ENCODE measurements around the gene RNF144B.

RNF144B gene

DNA sequence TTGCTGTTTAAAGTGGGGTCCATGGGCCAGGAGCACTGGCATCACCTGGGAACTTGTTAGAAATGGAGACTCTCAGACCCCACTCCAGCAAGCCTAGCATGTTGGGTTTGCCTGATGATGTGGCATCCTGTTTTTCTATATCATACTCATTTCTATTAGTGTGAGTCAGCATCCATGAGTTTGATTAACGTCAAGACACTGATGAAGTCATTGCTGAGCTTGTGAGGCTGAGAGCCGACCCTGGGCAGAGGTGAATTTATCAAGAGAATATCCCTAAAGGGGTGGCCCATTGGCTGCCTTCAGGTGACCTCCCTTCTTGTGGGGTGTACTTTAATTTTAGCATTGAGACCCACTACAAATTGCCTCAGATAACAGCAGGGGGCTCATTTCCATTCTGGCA, 43.4 kb upstream of the RNF144B start:
- H3K14ac ChIP-seq (ENCODE audit: low read length in 2 of 2) = no peak overlapping the region
- H3K79me1 ChIP-seq (replicated peaks; ENCODE audit: low read length, poor library complexity, severe bottlenecking) = no peaks in the 10 kb centered on the region
- H3K9me3 ChIP-seq (ENCODE audit: control insufficient read depth, low read length) = no peaks in the 10 kb centered on the region
- no peak overlapping the region for H3K23ac ChIP-seq (ENCODE audit: low read length in 2 of 2)
- no peaks in the 10 kb centered on the region for H3K27me3 ChIP-seq (ENCODE audit: control insufficient read depth in 1 of 2, insufficient read depth in 1 of 2, low read length in 2 of 2)
- H4K91ac ChIP-seq (ENCODE audit: low read length) = no peak overlapping the region
- no peak overlapping the region for H2BK12ac ChIP-seq (ENCODE audit: low read length in 2 of 2)
- H3K4me1 ChIP-seq (ENCODE audit: control insufficient read depth, insufficient read depth, low read depth, low read length) = peaks cover 2% of the 10 kb centered on the region
- H2BK15ac ChIP-seq (ENCODE audit: low read depth, poor library complexity, severe bottlenecking) = no peak overlapping the region
- H3K4me3 ChIP-seq (ENCODE audit: insufficient read depth in 1 of 2, low read depth in 1 of 2, low read length in 2 of 2) = no peak overlapping the region
- no peak overlapping the region for H4K8ac ChIP-seq (ENCODE audit: low read length)
- no peak overlapping the region for H3K4me2 ChIP-seq (ENCODE audit: low read length, poor library complexity, severe bottlenecking)
- H3K18ac ChIP-seq (ENCODE audit: low read depth in 1 of 2, low read length in 2 of 2) = no peak overlapping the region
- H2BK5ac ChIP-seq (ENCODE audit: low read depth, low read length, poor library complexity, severe bottlenecking) = no peak overlapping the region
- H3K4ac ChIP-seq (ENCODE audit: low read depth in 1 of 2, low read length in 2 of 2) = no peak overlapping the region
- H3K27ac ChIP-seq (ENCODE audit: low read length, poor library complexity, severe bottlenecking) = no peak overlapping the region
- DNase-seq = peak; percentile 4
- no peak overlapping the region for H2BK120ac ChIP-seq (ENCODE audit: low read depth, low read length)
- H3K9ac ChIP-seq (ENCODE audit: low read length) = no peak overlapping the region
- H3K36me3 ChIP-seq (ENCODE audit: control insufficient read depth in 1 of 2, insufficient read depth in 2 of 2, low read depth in 1 of 2, low read length in 2 of 2) = no peaks in the 10 kb centered on the region
- 23% methylated on average over 2 of the region's 2 CpGs for WGBS
- H2AK5ac ChIP-seq (ENCODE audit: low read length, severe bottlenecking) = no peak overlapping the region
- no peak overlapping the region for H2AFZ ChIP-seq (ENCODE audit: low read depth, low read length)

DNA sequence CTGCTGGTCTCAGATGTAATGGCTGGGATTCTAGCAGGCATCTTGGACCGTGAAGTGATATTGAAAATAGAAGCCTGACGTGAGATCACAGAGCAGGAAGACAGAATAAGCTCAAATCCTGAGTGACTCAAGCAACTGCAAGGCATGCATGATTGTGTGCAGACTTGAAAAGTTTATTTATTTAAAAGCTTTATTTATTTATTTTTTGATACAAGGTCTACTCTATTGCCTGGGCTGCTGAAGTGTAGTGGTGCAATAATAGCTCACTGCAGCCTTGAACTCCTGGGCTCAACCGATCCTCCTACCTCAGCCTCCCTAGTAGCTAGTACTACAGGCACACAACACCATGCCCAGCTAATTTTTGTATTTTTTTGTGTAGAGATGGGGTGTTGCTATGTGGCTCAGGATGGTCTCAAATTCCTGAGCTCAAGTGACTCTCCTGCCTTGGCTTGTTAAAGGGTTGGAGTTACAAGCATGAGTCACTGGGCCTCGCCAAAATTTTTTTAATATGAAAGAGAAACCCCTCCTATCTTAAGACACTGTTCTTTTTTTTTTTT, 40.1 kb upstream of the RNF144B start:
- Histone ChIP-seq H3K14ac (ENCODE audit: low read length in 2 of 2) (no peak overlapping the region), H3K9me3 (ENCODE audit: control insufficient read depth, low read length) (no peaks in the 10 kb centered on the region), H2AK5ac (ENCODE audit: low read length, severe bottlenecking) (no peak overlapping the region), H4K8ac (ENCODE audit: low read length) (no peak overlapping the region), H2AFZ (ENCODE audit: low read depth, low read length) (no peak overlapping the region), H3K4ac (ENCODE audit: low read depth in 1 of 2, low read length in 2 of 2) (no peak overlapping the region), H3K4me2 (ENCODE audit: low read length, poor library complexity, severe bottlenecking) (no peak overlapping the region), H3K23ac (ENCODE audit: low read length in 2 of 2) (no peak overlapping the region), H2BK120ac (ENCODE audit: low read depth, low read length) (no peak overlapping the region), H3K18ac (ENCODE audit: low read depth in 1 of 2, low read length in 2 of 2) (no peak overlapping the region), H2BK15ac (ENCODE audit: low read depth, poor library complexity, severe bottlenecking) (no peak overlapping the region), H3K9ac (ENCODE audit: low read length) (no peak overlapping the region), H3K27me3 (ENCODE audit: control insufficient read depth in 1 of 2, insufficient read depth in 1 of 2, low read length in 2 of 2) (no peaks in the 10 kb centered on the region), H3K79me1 (replicated peaks; ENCODE audit: low read length, poor library complexity, severe bottlenecking) (no peaks in the 10 kb centered on the region), H3K4me1 (ENCODE audit: control insufficient read depth, insufficient read depth, low read depth, low read length) (peaks cover 5% of the 10 kb centered on the region), H3K4me3 (ENCODE audit: insufficient read depth in 1 of 2, low read depth in 1 of 2, low read length in 2 of 2) (no peak overlapping the region), H2BK12ac (ENCODE audit: low read length in 2 of 2) (no peak overlapping the region), H2BK5ac (ENCODE audit: low read depth, low read length, poor library complexity, severe bottlenecking) (no peak overlapping the region), H3K27ac (ENCODE audit: low read length, poor library complexity, severe bottlenecking) (no peak overlapping the region), H3K36me3 (ENCODE audit: control insufficient read depth in 1 of 2, insufficient read depth in 2 of 2, low read depth in 1 of 2, low read length in 2 of 2) (no peaks in the 10 kb centered on the region), H4K91ac (ENCODE audit: low read length) (no peak overlapping the region)
- 66% methylated on average over 3 of the region's 4 CpGs for WGBS
- DNase-seq = peak; percentile 38

GRCh38 chr6:18347866-18348265, 39.3 kb upstream of the RNF144B start:
- H3K14ac ChIP-seq (ENCODE audit: low read length in 2 of 2) = no peak overlapping the region
- H2AFZ ChIP-seq (ENCODE audit: low read depth, low read length) = no peak overlapping the region
- no peak overlapping the region for H3K27ac ChIP-seq (ENCODE audit: low read length, poor library complexity, severe bottlenecking)
- no peaks in the 10 kb centered on the region for H3K27me3 ChIP-seq (ENCODE audit: control insufficient read depth in 1 of 2, insufficient read depth in 1 of 2, low read length in 2 of 2)
- no peak overlapping the region for H3K23ac ChIP-seq (ENCODE audit: low read length in 2 of 2)
- no peak overlapping the region for H3K4me2 ChIP-seq (ENCODE audit: low read length, poor library complexity, severe bottlenecking)
- H3K36me3 ChIP-seq (ENCODE audit: control insufficient read depth in 1 of 2, insufficient read depth in 2 of 2, low read depth in 1 of 2, low read length in 2 of 2) = no peaks in the 10 kb centered on the region
- H4K8ac ChIP-seq (ENCODE audit: low read length) = no peak overlapping the region
- no peak overlapping the region for H4K91ac ChIP-seq (ENCODE audit: low read length)
- no peak overlapping the region for H3K9ac ChIP-seq (ENCODE audit: low read length)
- H3K18ac ChIP-seq (ENCODE audit: low read depth in 1 of 2, low read length in 2 of 2) = no peak overlapping the region
- H2BK120ac ChIP-seq (ENCODE audit: low read depth, low read length) = no peak overlapping the region
- H2BK12ac ChIP-seq (ENCODE audit: low read length in 2 of 2) = no peak overlapping the region
- DNase-seq = no peak
- no peak overlapping the region for H2AK5ac ChIP-seq (ENCODE audit: low read length, severe bottlenecking)
- H3K79me1 ChIP-seq (replicated peaks; ENCODE audit: low read length, poor library complexity, severe bottlenecking) = no peaks in the 10 kb centered on the region
- peaks cover 5% of the 10 kb centered on the region for H3K4me1 ChIP-seq (ENCODE audit: control insufficient read depth, insufficient read depth, low read depth, low read length)
- no peak overlapping the region for H3K4me3 ChIP-seq (ENCODE audit: insufficient read depth in 1 of 2, low read depth in 1 of 2, low read length in 2 of 2)
- no peak overlapping the region for H2BK15ac ChIP-seq (ENCODE audit: low read depth, poor library complexity, severe bottlenecking)
- H3K4ac ChIP-seq (ENCODE audit: low read depth in 1 of 2, low read length in 2 of 2) = no peak overlapping the region
- 54% methylated on average over 2 of the region's 2 CpGs for WGBS
- no peaks in the 10 kb centered on the region for H3K9me3 ChIP-seq (ENCODE audit: control insufficient read depth, low read length)
- no peak overlapping the region for H2BK5ac ChIP-seq (ENCODE audit: low read depth, low read length, poor library complexity, severe bottlenecking)

GRCh38 chr6:18349386-18349785, 37.8 kb upstream of the RNF144B start:
- Histone ChIP-seq H2BK12ac (ENCODE audit: low read length in 2 of 2) (no peak overlapping the region), H3K9me3 (ENCODE audit: control insufficient read depth, low read length) (no peaks in the 10 kb centered on the region), H3K23ac (ENCODE audit: low read length in 2 of 2) (no peak overlapping the region), H2BK5ac (ENCODE audit: low read depth, low read length, poor library complexity, severe bottlenecking) (no peak overlapping the region), H3K79me1 (replicated peaks; ENCODE audit: low read length, poor library complexity, severe bottlenecking) (no peaks in the 10 kb centered on the region), H3K9ac (ENCODE audit: low read length) (no peak overlapping the region), H3K4me1 (ENCODE audit: control insufficient read depth, insufficient read depth, low read depth, low read length) (peaks cover 2% of the 10 kb centered on the region), H4K91ac (ENCODE audit: low read length) (no peak overlapping the region), H2AFZ (ENCODE audit: low read depth, low read length) (no peak overlapping the region), H3K14ac (ENCODE audit: low read length in 2 of 2) (no peak overlapping the region), H3K4ac (ENCODE audit: low read depth in 1 of 2, low read length in 2 of 2) (no peak overlapping the region), H3K18ac (ENCODE audit: low read depth in 1 of 2, low read length in 2 of 2) (no peak overlapping the region), H2BK120ac (ENCODE audit: low read depth, low read length) (no peak overlapping the region), H2BK15ac (ENCODE audit: low read depth, poor library complexity, severe bottlenecking) (no peak overlapping the region), H3K27me3 (ENCODE audit: control insufficient read depth in 1 of 2, insufficient read depth in 1 of 2, low read length in 2 of 2) (no peaks in the 10 kb centered on the region), H3K36me3 (ENCODE audit: control insufficient read depth in 1 of 2, insufficient read depth in 2 of 2, low read depth in 1 of 2, low read length in 2 of 2) (no peaks in the 10 kb centered on the region), H3K27ac (ENCODE audit: low read length, poor library complexity, severe bottlenecking) (no peak overlapping the region), H4K8ac (ENCODE audit: low read length) (no peak overlapping the region), H3K4me3 (ENCODE audit: insufficient read depth in 1 of 2, low read depth in 1 of 2, low read length in 2 of 2) (no peak overlapping the region), H3K4me2 (ENCODE audit: low read length, poor library complexity, severe bottlenecking) (no peak overlapping the region), H2AK5ac (ENCODE audit: low read length, severe bottlenecking) (no peak overlapping the region)
- DNase-seq = no peak

Measured in mesenchymal stem cell (in vitro differentiated cells and primary cell).